Suprapubic skin (tissue), 4 donors: ENCODE measurements around the gene MARCHF10.

Experiments used
- EP300 ChIP-seq: sonication (generic); formaldehyde crosslinking; IDR thresholded peaks from one replicate; pipeline ENCODE4 v1.6.1; 2017; ENCODE audit warnings: antibody characterized with exemption
- POLR2A ChIP-seq, 2 donors: fragments of 450-650 bp; IDR thresholded peaks; one replicate each; pipeline ENCODE4 v1.6.1; 2017; ENCODE audit warnings: antibody characterized with exemption in 2 of 2, mild to moderate bottlenecking in 2 of 2, moderate library complexity in 2 of 2
- POLR2AphosphoS5 ChIP-seq, 3 donors: sonication (generic); formaldehyde crosslinking; IDR thresholded peaks; one replicate each; pipeline ENCODE4 v1.6.1; 2017; ENCODE audit warnings: antibody characterized with exemption in 3 of 3

DNA sequence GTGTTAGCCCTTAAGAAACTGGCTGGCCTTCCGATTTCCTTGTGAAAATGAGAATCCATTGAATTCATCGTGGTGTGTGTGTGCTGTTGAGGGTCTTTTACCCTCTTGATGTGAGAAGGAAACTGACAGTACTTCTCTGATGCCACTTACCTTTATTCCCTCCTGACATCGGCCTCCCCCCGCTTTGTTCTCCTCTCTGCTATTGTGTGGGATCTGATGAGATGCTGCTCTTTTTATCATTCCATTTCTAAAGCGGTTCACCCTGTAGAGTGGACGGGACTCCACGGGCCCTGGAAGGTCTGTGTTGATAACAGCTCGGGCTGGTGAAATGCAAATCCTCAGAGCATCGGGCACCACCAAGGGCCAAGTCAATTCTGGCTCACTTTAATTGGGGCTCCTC, 69.8 kb downstream of the MARCHF10 start:
- no peak for TF ChIP-seq POLR2AphosphoS5 (IDR thresholded peaks at IDR 0.05)
- no peak for TF ChIP-seq EP300
- TF ChIP-seq POLR2A (IDR thresholded peaks at IDR 0.05), result no peak
